Skeletal muscle cell (primary cell): Measurements from ENCODE around the gene INO80C.
"Not testable (repeated sequence)": the region's sequence is repeated elsewhere in the genome, so short reads cannot be mapped to it uniquely, and the experiment has no call there.

Experiments used
- DNase-seq: peaks from one replicate; pipeline ENCODE4 v3.0.0-alpha.2; 2010; ENCODE audit warnings: low read depth
- H3K4me3 ChIP-seq: 2 replicates; pipeline ENCODE4 v1.5.1; 2011; ENCODE audit warnings: low read depth, mild to moderate bottlenecking, control low read depth, low read length, moderate library complexity

Gene INO80C

DNA sequence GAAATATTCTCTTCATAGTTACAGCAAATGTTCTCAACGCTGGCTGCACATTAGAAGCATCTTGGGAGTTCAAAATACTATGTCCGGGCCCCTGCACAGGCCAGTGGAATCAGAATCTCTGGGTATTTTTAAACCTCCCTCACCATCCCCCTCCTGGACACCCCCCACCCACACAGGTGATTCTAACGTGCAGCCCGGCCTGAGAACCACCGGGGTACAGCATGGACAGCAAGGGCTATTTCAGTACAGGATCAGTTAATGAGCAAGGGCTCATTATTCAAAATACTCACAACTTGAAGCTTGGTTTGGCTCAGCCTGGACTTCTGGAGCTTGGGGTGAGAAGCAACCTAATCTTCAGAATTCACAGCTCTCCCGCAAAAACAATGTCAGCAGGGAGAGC, 31.4 kb downstream of the INO80C start:
- H3K4me3 ChIP-seq, result no peak overlapping the region
- no peak for DNase-seq

DNA sequence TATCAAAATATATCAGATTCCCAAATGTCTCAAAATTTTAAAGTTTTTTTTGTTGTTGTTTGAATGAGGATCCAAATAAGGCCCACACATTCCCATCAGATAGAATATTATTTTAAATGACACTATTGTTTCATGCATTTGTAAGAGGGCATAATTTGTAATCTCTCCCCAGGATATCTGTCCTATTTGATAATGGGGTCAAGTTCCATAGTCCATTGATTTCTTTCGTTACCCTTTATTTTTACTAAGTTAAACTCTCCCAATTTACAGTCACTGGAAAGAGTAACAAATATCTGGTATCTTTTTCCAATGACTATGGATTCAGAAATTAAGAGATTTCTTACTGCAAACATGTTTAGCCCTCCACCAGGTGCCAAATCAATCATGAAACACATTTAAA, 32.4 kb downstream of the INO80C start:
- DNase-seq, result no peak
- H3K4me3 ChIP-seq, result no peak overlapping the region

DNA sequence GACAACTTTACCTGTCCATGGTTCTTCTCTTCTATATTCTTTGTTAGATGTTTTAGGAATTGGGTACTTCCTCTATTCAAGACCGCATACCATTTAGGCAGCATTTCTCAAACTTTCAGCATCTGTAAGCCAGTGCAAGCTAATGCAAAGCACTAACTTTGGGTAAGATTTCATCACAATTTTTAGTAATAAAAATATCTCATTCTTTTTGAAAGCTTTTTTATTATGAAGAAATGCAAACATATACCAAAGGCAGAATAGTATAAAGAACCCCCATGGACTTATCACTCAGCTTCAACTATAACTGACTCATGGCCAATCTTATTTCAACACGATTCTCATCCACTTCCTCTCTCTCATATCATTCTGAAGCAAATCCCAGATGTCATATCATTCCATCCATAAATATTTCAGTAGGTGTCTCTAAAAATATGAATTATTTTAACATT, 32.9 kb downstream of the INO80C start:
- DNase-seq, result no peak
- H3K4me3 ChIP-seq, result no peak overlapping the region

- no peak overlapping the region for H3K4me3 ChIP-seq
- no peak for DNase-seq
These were observed 33.9 kb downstream of the INO80C start for GRCh38 chr18:35463827-35464226.

- DNase-seq, result no peak
- no peak overlapping the region for H3K4me3 ChIP-seq
These were observed 34.7 kb downstream of the INO80C start for GRCh38 chr18:35463050-35463449.

DNA sequence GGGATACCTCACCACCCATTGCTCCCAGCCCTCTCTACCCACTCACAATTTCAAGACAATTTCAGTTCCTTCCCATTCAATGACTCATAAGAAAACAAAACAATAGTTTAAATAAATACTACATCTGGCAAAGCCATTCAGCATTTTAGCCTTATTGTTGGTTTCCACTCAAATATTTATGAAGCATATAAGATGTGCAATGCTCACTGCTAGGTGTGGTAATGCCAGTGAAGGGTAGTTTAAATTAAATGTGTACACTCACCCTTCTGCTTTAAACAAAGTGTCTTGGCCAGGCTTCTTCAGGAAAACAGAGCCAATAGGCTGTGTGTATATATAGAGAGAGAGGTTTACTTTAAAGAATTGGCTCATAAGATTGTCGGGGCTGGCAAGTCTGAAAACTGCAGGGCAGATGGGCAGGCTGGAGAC, 37.0 kb downstream of the INO80C start:
- peak; percentile 26 for DNase-seq

GRCh38 chr18:35459997-35460396, 37.8 kb downstream of the INO80C start:
- no peak for DNase-seq
- H3K4me3 ChIP-seq, result no peak overlapping the region

More for the DNA sequence above, 37.0 kb downstream of the INO80C start:
- no peak overlapping the region for H3K4me3 ChIP-seq

GRCh38 chr18:35458677-35459441, 38.9 kb downstream of the INO80C start:
- peak; percentile 29 for DNase-seq
- H3K4me3 ChIP-seq, result no peak overlapping the region

DNA sequence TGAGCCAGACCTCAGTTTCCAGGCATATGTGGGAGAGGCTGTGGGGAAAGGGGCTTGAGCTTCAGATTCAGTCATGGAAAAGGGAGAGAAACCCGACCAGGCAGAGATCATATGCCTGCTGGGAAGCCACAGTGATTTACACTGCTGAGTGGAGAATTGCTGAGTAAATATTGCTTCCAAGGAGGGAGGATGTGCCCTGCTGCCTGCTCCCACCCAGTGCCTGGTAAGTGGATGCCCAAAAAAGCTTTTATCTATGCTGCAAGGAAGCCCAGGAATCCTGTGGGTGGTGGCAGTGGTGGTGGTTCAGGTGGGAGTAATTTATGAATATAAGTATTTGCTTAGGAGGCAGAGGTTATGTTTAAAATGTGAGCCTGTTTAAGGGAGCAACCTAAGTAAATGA, 39.5 kb downstream of the INO80C start:
- DNase-seq, result no peak
- H3K4me3 ChIP-seq, result no peak overlapping the region

DNA sequence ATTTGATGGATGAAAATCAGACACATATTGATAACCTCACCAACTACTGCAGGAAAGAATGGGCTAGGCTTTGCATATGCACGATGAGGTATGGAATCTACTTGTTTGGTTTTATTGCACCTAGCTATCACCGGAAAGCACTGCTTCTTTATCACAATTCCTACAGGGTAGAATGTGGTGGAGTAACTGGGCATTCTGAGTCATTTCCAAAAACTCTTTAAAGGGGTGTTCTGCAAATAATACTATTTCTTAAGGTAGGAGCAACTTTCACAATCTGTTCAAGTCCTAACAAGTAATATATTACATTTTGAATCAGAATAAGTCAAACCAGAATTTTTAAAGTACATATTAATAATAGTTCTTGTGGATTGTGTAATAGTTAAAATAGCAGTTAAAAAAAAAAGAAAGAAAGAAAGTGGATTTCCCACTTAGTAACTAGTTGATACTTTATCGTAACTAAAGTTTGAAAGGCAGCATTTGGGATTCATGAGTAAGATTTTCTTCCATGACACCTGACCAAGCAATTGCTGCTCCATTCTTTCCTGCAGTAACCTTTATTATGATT, 40.5 kb downstream of the INO80C start:
- H3K4me3 ChIP-seq, result no peak overlapping the region
- DNase-seq, result no peak

GRCh38 chr18:35455926-35456763, 41.6 kb downstream of the INO80C start:
- no peak overlapping the region for H3K4me3 ChIP-seq
- DNase-seq, result no peak

GRCh38 chr18:35454803-35455202, 43.0 kb downstream of the INO80C start:
- H3K4me3 ChIP-seq, result no peak overlapping the region
- DNase-seq, result no peak

- H3K4me3 ChIP-seq, DNase-seq: not testable (repeated sequence)
These were observed 44.7 kb downstream of the INO80C start for GRCh38 chr18:35453065-35453464.

DNA sequence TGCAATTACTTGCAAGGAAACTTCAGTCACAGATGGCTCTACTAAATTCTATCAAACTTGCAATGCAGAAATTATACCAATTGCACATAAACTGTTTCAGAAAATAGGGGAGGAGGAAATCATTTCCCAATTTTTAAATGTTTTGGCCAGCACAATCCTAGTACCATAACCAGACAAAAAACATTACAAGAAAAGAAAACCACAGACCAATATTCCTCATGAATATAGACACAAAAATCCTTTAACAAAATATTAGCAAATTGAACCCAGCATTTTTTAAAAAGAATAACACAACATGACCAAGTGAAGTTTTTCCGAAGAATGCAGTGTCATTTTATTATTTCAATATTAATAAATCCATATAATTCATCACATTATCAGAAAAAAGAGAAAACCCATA, 45.8 kb downstream of the INO80C start:
- DNase-seq, result no peak

DNA sequence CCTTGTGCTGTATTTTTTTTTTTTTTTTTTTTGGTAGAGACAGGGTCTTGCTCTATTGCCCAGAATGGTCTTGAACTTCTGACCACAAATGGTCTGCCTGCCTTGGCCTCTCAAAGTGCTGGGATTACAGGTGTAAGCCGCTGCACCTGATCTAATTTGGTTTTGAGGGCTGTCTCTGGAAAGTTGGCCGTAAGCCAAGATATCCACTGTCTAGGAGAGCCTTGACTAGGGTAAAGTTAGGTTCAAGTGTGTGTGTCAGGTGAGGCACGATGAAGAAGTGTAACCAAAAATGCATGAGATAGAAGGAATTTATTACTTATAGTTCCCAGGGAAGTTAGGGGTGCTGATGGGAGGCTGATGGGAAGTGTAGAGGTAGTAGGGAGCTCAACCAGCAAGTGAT, 46.7 kb downstream of the INO80C start:
- DNase-seq, result no peak

More for the DNA sequence above, 45.8 kb downstream of the INO80C start:
- H3K4me3 ChIP-seq, result no peak overlapping the region

DNA sequence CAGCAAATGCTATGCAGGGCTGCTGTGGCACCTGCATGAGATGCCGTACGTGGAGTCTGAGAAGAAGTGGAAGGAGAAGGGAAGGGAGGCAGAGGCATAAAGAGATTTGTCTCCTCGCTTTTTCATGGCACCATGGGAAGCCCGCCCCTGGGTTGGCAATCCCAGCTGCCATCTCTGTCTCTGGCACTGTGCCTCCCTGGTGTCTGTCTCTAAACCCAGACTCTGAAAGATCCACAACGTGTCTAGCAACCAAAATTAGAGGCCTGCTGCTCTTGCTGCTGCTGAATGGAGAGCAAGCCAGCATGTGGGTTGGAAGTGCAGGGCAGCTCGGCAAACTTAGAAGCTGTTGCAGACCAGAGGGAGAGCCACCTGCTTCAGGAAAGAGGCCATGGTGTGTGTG, 53.1 kb downstream of the INO80C start:
- H3K4me3 ChIP-seq, result no peak overlapping the region
- no peak for DNase-seq

More for the DNA sequence above, 46.7 kb downstream of the INO80C start:
- H3K4me3 ChIP-seq, result no peak overlapping the region

DNA sequence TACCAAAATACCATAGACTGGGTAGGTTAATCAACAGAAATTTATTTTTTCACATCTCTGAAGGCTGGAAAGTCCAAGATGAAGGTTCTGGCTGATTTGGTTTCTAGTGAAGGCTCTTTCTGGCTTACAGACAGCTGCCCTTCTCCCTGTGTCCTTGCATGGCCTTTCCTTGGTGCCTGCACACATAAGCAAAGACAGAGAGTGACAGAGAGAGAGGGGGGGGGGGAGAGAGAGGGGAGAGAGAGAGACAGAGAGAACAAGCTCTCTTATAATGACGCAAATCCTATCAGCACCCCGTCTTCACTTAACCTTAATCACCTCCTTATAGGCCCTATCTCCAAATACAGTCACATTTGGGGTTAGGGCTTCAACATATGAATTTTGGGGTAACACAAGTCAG, 53.9 kb downstream of the INO80C start:
- no peak overlapping the region for H3K4me3 ChIP-seq
- no peak for DNase-seq

DNA sequence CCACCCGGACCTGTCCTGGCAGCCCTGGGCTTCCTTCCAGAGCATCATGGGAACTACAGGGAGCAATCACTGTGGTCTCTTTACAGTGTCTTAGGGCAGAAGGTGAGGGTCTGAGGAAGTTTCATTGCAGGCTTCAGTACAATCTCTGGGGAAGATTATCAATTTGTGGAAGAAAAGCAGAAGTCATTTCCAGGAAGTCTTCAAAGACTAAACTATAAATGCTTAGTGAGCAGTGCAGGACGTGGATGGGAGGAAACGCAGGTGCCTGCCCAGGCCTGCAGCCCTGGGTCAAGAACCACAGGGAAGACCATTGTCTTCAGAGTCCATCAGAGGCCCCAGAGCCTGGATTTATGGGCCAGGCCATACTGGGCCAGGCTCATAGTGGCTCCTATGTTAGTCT, 54.3 kb downstream of the INO80C start:
- H3K4me3 ChIP-seq, result no peak overlapping the region
- DNase-seq, result no peak

GRCh38 chr18:35442701-35443100, 55.1 kb downstream of the INO80C start:
- DNase-seq, result no peak
- no peak overlapping the region for H3K4me3 ChIP-seq

- DNase-seq, result no peak
- no peak overlapping the region for H3K4me3 ChIP-seq
These were observed 55.7 kb downstream of the INO80C start for GRCh38 chr18:35441857-35442595.
